Esophagus muscularis mucosa (tissue), 4 donors: ENCODE measurements around the gene NPAS3. TPM values are rescaled to one million over a fixed set of nuclear protein-coding genes. Genes with fewer than 3 reads are reported as not detected.

Experiments
- DNase-seq: peaks from one replicate; pipeline ENCODE4 v3.0.0-alpha.2; 2017; ENCODE audit errors: extremely low spot score
- H3K27ac ChIP-seq, 4 donors: fragments of 200-600 bp; sonication (generic); replicated peaks in 1 of 4; 1 replicate in 3 of 4; 2 replicates in 1 of 4; pipeline ENCODE4 v1.5.1; 2016 to 2019; ENCODE audit warnings: mild to moderate bottlenecking in 1 of 4
- H3K27me3 ChIP-seq, 4 donors: fragments of 200-600 bp; sonication (generic); one replicate each; pipeline versions ENCODE4 v1.5.1 to v1.6.0; 2016 to 2019
- H3K36me3 ChIP-seq, 4 donors: fragments of 200-600 bp; sonication (generic); one replicate each; pipeline ENCODE4 v1.5.1; 2016 to 2019
- H3K4me1 ChIP-seq, 4 donors: fragments of 200-600 bp; sonication (generic); one replicate each; pipeline ENCODE4 v1.5.1; 2016 to 2019
- H3K4me3 ChIP-seq, 4 donors: fragments of 200-600 bp; sonication (generic); 1 replicate in 2 of 4; 2 replicates in 2 of 4; pipeline ENCODE4 v1.5.1; 2016 to 2019; ENCODE audit warnings: mild to moderate bottlenecking in 4 of 4, moderate library complexity in 1 of 4
- H3K9me3 ChIP-seq, 4 donors: fragments of 200-600 bp; sonication (generic); 1 replicate in 3 of 4; 2 replicates in 1 of 4; pipeline ENCODE4 v1.5.1; 2016 to 2019
- CTCF ChIP-seq, 3 experiments: fragments of 200-600 bp in 2 of 3; fragments of 450-650 bp in 1 of 3; sonication (generic) in 2 of 3; IDR thresholded peaks; one replicate each; pipeline ENCODE4 v1.5.1; 2017 to 2019; ENCODE audit warnings: antibody characterized with exemption in 3 of 3, mild to moderate bottlenecking in 2 of 3, moderate library complexity in 1 of 3
- EP300 ChIP-seq: sonication (generic); formaldehyde crosslinking; IDR thresholded peaks from one replicate; pipeline ENCODE4 v1.6.1; 2017; ENCODE audit warnings: antibody characterized with exemption
- POLR2A ChIP-seq: fragments of 450-650 bp; IDR thresholded peaks from one replicate; pipeline ENCODE4 v1.6.1; 2017; ENCODE audit warnings: antibody characterized with exemption, moderate library complexity, mild to moderate bottlenecking, low read depth
- POLR2AphosphoS5 ChIP-seq, 2 donors: sonication (generic); formaldehyde crosslinking; IDR thresholded peaks; one replicate each; pipeline ENCODE4 v1.6.1; 2017; ENCODE audit warnings: antibody characterized with exemption in 2 of 2
- WGBS: methylation state at CpG from one replicate; pipeline ENCODE4 v1.1.5; 2018; 5-methylcytosine and 5-hydroxymethylcytosine counted together
- intact Hi-C: fragments of 100-400 bp; cut with DNase I; formaldehyde crosslinking; loops from one replicate; pipeline ENCODE4 v1.15.1; 2023
- total RNA-seq, 4 donors: library from RNA; depleted of rRNA; stranded (reverse); fragments of >200 nt; gene quantifications; one replicate each; pipeline versions ENCODE4 v1.1.0 to v1.2.1, GENCODE V29; 2016

Gene NPAS3
- total RNA-seq, 4 donors from 2014 or later, result 3.3 to 7.3 (median 5.8) TPM

GRCh38 chr14:33711194-33711593 is 772.5 kb downstream of the NPAS3 start:
- TF ChIP-seq EP300 (no peak), POLR2A (no peak), POLR2AphosphoS5 (IDR thresholded peaks at IDR 0.05) (no peak), CTCF (IDR thresholded peaks at IDR 0.05) (no peak)
- 85% methylated on average over 11 of the region's 11 CpGs for WGBS
- H3K4me3 ChIP-seq, result no peak overlapping the region
- peaks cover 0 to 16% (median 6%) of the 10 kb centered on the region in 4 donors for H3K4me1 ChIP-seq
- no peaks in the 10 kb centered on the region for H3K27me3 ChIP-seq
- no peaks in the 10 kb centered on the region for H3K9me3 ChIP-seq
- intact Hi-C loops, result no loop called here
- H3K36me3 ChIP-seq, result no peaks in the 10 kb centered on the region
- no peak for DNase-seq
- H3K27ac ChIP-seq, result no peak overlapping the region

DNA sequence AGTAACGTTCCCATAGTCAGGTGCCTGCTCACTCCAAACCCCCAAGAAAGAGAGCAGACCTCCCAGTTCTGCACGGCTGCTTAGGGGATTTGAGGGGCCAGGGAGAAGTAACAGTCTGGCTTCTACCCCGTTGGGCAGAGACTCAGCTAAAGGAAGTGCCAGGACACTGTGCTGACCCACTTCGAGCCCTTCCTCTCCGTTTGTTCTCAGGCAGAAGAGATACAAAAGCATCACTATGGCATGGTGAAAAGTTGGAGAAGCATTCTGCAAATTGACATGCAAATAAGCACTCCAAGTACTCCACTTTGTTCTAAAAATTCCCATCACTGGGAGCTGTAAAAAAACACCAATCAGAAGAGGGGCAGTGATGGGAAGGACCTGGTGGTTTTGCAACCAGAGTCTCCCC is 773.1 kb downstream of the NPAS3 start:
- intact Hi-C loops, result no loop called here

GRCh38 chr14:33714527-33715226 is 776.0 kb downstream of the NPAS3 start:
- DNase-seq, result no peak
- Histone ChIP-seq H3K4me1 (peaks cover 0 to 8% (median 4%) of the 10 kb centered on the region in 4 donors), H3K27ac (no peak overlapping the region), H3K36me3 (no peaks in the 10 kb centered on the region), H3K27me3 (no peaks in the 10 kb centered on the region), H3K9me3 (no peaks in the 10 kb centered on the region), H3K4me3 (no peak overlapping the region)
- intact Hi-C loops, result no loop called here
- no peak for TF ChIP-seq POLR2AphosphoS5 (IDR thresholded peaks at IDR 0.05)
- TF ChIP-seq POLR2A, result no peak
- TF ChIP-seq EP300, result no peak
- TF ChIP-seq CTCF (IDR thresholded peaks at IDR 0.05), result no peak
- WGBS, result 89% methylated on average over 1 of the region's 1 CpG

More for the DNA sequence above, 773.1 kb downstream of the NPAS3 start:
- DNase-seq, result no peak
- 94% methylated on average over 3 of the region's 5 CpGs for WGBS
- H3K9me3 ChIP-seq, result no peaks in the 10 kb centered on the region
- TF ChIP-seq POLR2AphosphoS5 (IDR thresholded peaks at IDR 0.05) (no peak), EP300 (no peak), CTCF (IDR thresholded peaks at IDR 0.05) (no peak), POLR2A (no peak)
- no peaks in the 10 kb centered on the region for H3K27me3 ChIP-seq
- H3K4me3 ChIP-seq, result no peak overlapping the region
- H3K27ac ChIP-seq, result no peak overlapping the region
- peaks cover 0 to 14% (median 5%) of the 10 kb centered on the region in 4 donors for H3K4me1 ChIP-seq
- no peaks in the 10 kb centered on the region for H3K36me3 ChIP-seq

DNA sequence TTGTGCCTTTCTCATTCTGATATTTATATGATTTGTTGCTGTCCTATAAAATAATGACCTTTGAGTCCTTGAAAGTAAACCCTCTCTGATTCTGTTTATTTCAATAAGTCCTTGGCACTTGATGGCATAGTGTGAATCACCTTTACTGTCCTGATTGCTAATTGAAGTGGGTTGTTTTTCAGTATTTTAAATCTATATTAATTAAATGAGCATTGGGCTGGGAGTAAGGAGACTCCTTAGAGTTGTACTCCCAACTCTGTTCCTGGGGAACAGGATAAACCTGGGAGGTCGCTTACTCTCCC is 776.5 kb downstream of the NPAS3 start:
- intact Hi-C loops, result no loop called here
- no peak for DNase-seq
- H3K9me3 ChIP-seq, result no peaks in the 10 kb centered on the region
- H3K27me3 ChIP-seq, result no peaks in the 10 kb centered on the region
- H3K36me3 ChIP-seq, result no peaks in the 10 kb centered on the region
- H3K27ac ChIP-seq, result no peak overlapping the region
- 95% methylated on average over 1 of the region's 1 CpG for WGBS
- H3K4me3 ChIP-seq, result no peak overlapping the region
- peaks cover 0 to 8% (median 4%) of the 10 kb centered on the region in 4 donors for H3K4me1 ChIP-seq
- TF ChIP-seq CTCF (IDR thresholded peaks at IDR 0.05) (no peak), POLR2AphosphoS5 (IDR thresholded peaks at IDR 0.05) (no peak), POLR2A (no peak), EP300 (no peak)

DNA sequence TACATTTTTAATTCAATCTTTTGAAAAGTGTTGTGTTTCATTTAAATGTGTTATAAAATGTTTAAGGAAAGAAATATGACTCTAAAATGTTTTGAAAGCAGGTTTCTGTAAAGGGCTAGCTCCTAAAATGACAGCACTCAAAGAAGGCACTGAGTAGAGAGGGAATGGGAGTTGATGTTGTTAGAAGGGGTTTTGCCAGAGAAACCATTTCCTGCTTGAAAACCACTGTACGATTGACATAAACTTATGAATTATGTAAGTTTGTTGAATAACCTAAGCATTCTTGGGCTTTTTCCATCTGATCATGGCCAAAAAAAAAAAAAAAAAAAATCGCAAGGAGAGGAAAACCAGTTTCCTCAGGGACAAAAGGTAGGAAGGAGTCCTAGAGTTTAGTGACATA is 778.2 kb downstream of the NPAS3 start:
- no peaks in the 10 kb centered on the region for H3K9me3 ChIP-seq
- intact Hi-C loops, result no loop called here
- no peak for DNase-seq
- TF ChIP-seq CTCF (IDR thresholded peaks at IDR 0.05), result no peak
- no peak for TF ChIP-seq POLR2A
- TF ChIP-seq EP300, result no peak
- TF ChIP-seq POLR2AphosphoS5 (IDR thresholded peaks at IDR 0.05), result no peak
- H3K4me1 ChIP-seq, result peaks cover 0 to 8% (median 4%) of the 10 kb centered on the region in 4 donors
- no peaks in the 10 kb centered on the region for H3K27me3 ChIP-seq
- H3K36me3 ChIP-seq, result no peaks in the 10 kb centered on the region
- H3K27ac ChIP-seq, result no peak overlapping the region
- 44% methylated on average over 2 of the region's 2 CpGs for WGBS
- H3K4me3 ChIP-seq, result no peak overlapping the region
